ENCODE measurements around the gene MAS1L.

DNA sequence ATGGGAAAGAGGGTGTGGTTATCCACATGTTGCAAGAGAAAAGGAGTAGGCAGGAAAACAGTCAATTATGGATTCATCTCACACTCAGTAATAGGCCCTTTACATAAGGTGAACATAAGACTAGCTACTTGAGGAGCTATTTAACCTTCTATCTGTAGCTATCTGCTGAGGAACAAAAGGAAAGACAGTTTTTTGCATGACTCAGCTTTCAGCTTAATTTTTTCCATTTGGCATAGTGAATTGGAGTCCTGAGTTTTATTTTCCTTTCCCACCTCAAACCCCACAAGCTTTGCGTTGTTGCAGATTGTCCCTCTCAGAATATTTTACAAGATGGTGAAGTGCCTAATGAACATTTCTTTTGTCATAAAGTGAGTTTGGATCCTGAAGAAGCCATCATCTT, 39.4 kb upstream of the MAS1L start:
- TF ChIP-seq CTCF (IDR thresholded peaks at IDR 0.05) (no peak), POLR2A (IDR thresholded peaks at IDR 0.05) (no peak)

Measured in breast epithelium (tissue), 3 donors.